CD8-positive, alpha-beta memory T cell (primary cell): ENCODE measurements around the gene DPYD. TPM values are rescaled to one million over a fixed set of nuclear protein-coding genes. Genes with fewer than 3 reads are reported as not detected.

Source experiments
- CTCF ChIA-PET: fragments of 350-600 bp; sonication (Branson Sonifier 250); formaldehyde crosslinking; loops from one replicate; lab custom pipeline; 2021; ENCODE audit warnings: antibody characterized with exemption; lab: Charles Lee
- POLR2A ChIA-PET: fragments of 350-600 bp; sonication (Branson Sonifier 250); formaldehyde crosslinking; loops from one replicate; lab custom pipeline; 2021; ENCODE audit warnings: antibody characterized with exemption; lab: Charles Lee
- DNase-seq, 5 donors: peaks; one replicate each; pipeline versions ENCODE4 v3.0.0 to v3.0.0-alpha.2; 2020 to 2022; ENCODE audit warnings: mixed read lengths in 1 of 5
- H3K27ac ChIP-seq: one replicate; pipeline ENCODE4 v1.7.0; 2013; ENCODE audit warnings: low read depth, mild to moderate bottlenecking, low read length, moderate library complexity
- H3K27me3 ChIP-seq: 2 replicates; pipeline ENCODE4 v1.7.0; 2013; ENCODE audit warnings: low read length, mild to moderate bottlenecking; ENCODE audit not compliant: insufficient read depth, poor library complexity, severe bottlenecking
- H3K36me3 ChIP-seq: 2 replicates; pipeline ENCODE4 v1.7.0; 2013; ENCODE audit warnings: mild to moderate bottlenecking, low read length, moderate library complexity; ENCODE audit not compliant: insufficient read depth
- H3K4me1 ChIP-seq: 2 replicates; pipeline ENCODE4 v1.7.0; 2013; ENCODE audit warnings: mild to moderate bottlenecking, low read length, moderate library complexity; ENCODE audit not compliant: insufficient read depth
- H3K4me3 ChIP-seq: 2 replicates; pipeline ENCODE4 v1.7.0; 2013; ENCODE audit warnings: mild to moderate bottlenecking, low read length
- H3K9me3 ChIP-seq: 2 replicates; pipeline ENCODE4 v1.7.0; 2013; ENCODE audit warnings: mild to moderate bottlenecking, low read length
- H3K27ac Mint-ChIP-seq, 8 donors: one replicate each; pipeline ENCODE4 v1.8.0; 2020 to 2021; ENCODE audit warnings: mixed read lengths in 8 of 8, mild to moderate bottlenecking in 6 of 8, inconsistent platforms in 3 of 8, moderate library complexity in 3 of 8
- H3K27me3 Mint-ChIP-seq, 2 donors: one replicate each; pipeline ENCODE4 v1.8.0; 2020 to 2021; ENCODE audit warnings: mixed read lengths in 2 of 2, mild to moderate bottlenecking in 1 of 2, moderate library complexity in 1 of 2
- H3K36me3 Mint-ChIP-seq, 3 donors: one replicate each; pipeline ENCODE4 v1.8.0; 2020 to 2021; ENCODE audit warnings: mixed read lengths in 3 of 3, inconsistent platforms in 1 of 3, mild to moderate bottlenecking in 1 of 3
- H3K4me1 Mint-ChIP-seq, 3 donors: one replicate each; pipeline ENCODE4 v1.8.0; 2020 to 2021; ENCODE audit warnings: mixed read lengths in 3 of 3, inconsistent platforms in 1 of 3, mild to moderate bottlenecking in 1 of 3
- H3K4me3 Mint-ChIP-seq, 7 donors: one replicate each; pipeline ENCODE4 v1.8.0; 2020 to 2021; ENCODE audit warnings: mixed read lengths in 7 of 7, mild to moderate bottlenecking in 6 of 7, moderate library complexity in 4 of 7, inconsistent platforms in 2 of 7
- H3K9me3 Mint-ChIP-seq, 5 donors: one replicate each; pipeline ENCODE4 v1.8.0; 2020 to 2022; ENCODE audit warnings: mixed read lengths in 5 of 5, mild to moderate bottlenecking in 3 of 5, moderate library complexity in 2 of 5, inconsistent platforms in 1 of 5
- polyA plus RNA-seq: library from polyadenylated mRNA; unstranded; fragments of 300-500 nt; fragmentation: Illumina TruSeq; gene quantifications from one replicate; pipeline ENCODE4 v1.2.3, GENCODE V29; 2021
- total RNA-seq, 2 experiments: library from RNA; stranded (reverse); gene quantifications; one replicate each; pipeline ENCODE4 v1.2.3, GENCODE V29; 2021

The DPYD gene
- total and polyA plus RNA-seq, 3 experiments from 2014 or later = 9.6 to 43.9 (median 10.3) TPM

DNA sequence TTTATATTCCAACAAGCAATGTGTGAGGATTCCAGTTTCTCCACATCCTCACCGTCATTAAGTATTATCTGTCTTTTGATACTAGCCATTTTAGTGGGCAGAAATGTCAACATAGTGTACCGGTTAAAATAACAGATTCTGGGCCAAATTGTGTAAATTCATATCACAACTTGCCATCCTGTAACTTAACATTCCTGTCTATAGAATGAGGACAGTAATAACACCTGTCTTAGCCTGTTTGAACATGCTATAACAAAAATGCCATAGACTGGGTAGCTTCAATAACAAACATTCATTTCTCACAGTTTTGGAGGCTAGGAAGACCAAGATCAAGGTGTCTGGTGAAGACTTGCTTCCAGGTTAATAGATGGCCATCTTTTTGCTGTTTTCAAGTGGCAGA is 708.2 kb downstream of the DPYD start:
- ChIA-PET CTCF (no interaction called here), POLR2A (no interaction called here)
- no peaks in the 10 kb centered on the region for H3K36me3 ChIP-seq
- Mint-ChIP-seq H3K9me3 (no peaks in the 10 kb centered on the region), H3K36me3 (peaks cover 4 to 24% (median 11%) of the 10 kb centered on the region in 3 donors), H3K27ac (no peak overlapping the region), H3K4me3 (no peak overlapping the region), H3K27me3 (no peaks in the 10 kb centered on the region), H3K4me1 (no peaks in the 10 kb centered on the region)
- H3K9me3 ChIP-seq = no peaks in the 10 kb centered on the region
- no peaks in the 10 kb centered on the region for H3K27me3 ChIP-seq
- H3K27ac ChIP-seq = no peak overlapping the region
- no peak overlapping the region for H3K4me3 ChIP-seq
- H3K4me1 ChIP-seq = no peaks in the 10 kb centered on the region
- DNase-seq = no peak

GRCh38 chr1:97210307-97210706 is 710.5 kb downstream of the DPYD start:
- ChIA-PET POLR2A (no interaction called here), CTCF (no interaction called here)
- Mint-ChIP-seq H3K27ac (no peak overlapping the region), H3K27me3 (no peaks in the 10 kb centered on the region), H3K9me3 (no peaks in the 10 kb centered on the region), H3K4me3 (no peak overlapping the region), H3K4me1 (no peaks in the 10 kb centered on the region), H3K36me3 (peaks cover 0 to 10% (median 2%) of the 10 kb centered on the region in 3 donors)
- Histone ChIP-seq H3K36me3 (no peaks in the 10 kb centered on the region), H3K27me3 (no peaks in the 10 kb centered on the region), H3K9me3 (no peaks in the 10 kb centered on the region), H3K4me3 (no peak overlapping the region), H3K27ac (no peak overlapping the region), H3K4me1 (no peaks in the 10 kb centered on the region)
- no peak for DNase-seq

GRCh38 chr1:97209381-97209957 is 711.4 kb downstream of the DPYD start:
- Mint-ChIP-seq H3K27me3 (no peaks in the 10 kb centered on the region), H3K4me1 (no peaks in the 10 kb centered on the region), H3K9me3 (no peaks in the 10 kb centered on the region), H3K4me3 (no peak overlapping the region), H3K36me3 (peaks cover 0 to 4% (median 0%) of the 10 kb centered on the region in 3 donors), H3K27ac (no peak overlapping the region)
- ChIA-PET CTCF (no interaction called here), POLR2A (no interaction called here)
- Histone ChIP-seq H3K4me1 (no peaks in the 10 kb centered on the region), H3K36me3 (no peaks in the 10 kb centered on the region), H3K27me3 (no peaks in the 10 kb centered on the region), H3K4me3 (no peak overlapping the region), H3K9me3 (no peaks in the 10 kb centered on the region), H3K27ac (no peak overlapping the region)
- no peak for DNase-seq

- no peaks in the 10 kb centered on the region for H3K9me3 ChIP-seq
- no peaks in the 10 kb centered on the region for H3K27me3 Mint-ChIP-seq
- POLR2A ChIA-PET = no interaction called here
- H3K4me3 Mint-ChIP-seq = no peak overlapping the region
- H3K36me3 ChIP-seq = no peaks in the 10 kb centered on the region
- H3K4me3 ChIP-seq = no peak overlapping the region
- CTCF ChIA-PET = no interaction called here
- peak overlapping the region in 1 of 8 donors; percentile 83 for H3K27ac Mint-ChIP-seq
- no peaks in the 10 kb centered on the region for H3K4me1 Mint-ChIP-seq
- DNase-seq = no peak
- H3K27me3 ChIP-seq = no peaks in the 10 kb centered on the region
- no peaks in the 10 kb centered on the region for H3K4me1 ChIP-seq
- H3K27ac ChIP-seq = no peak overlapping the region
- H3K36me3 Mint-ChIP-seq = no peaks in the 10 kb centered on the region
- H3K9me3 Mint-ChIP-seq = no peaks in the 10 kb centered on the region
Measured at GRCh38 chr1:97207868-97208267, 713.0 kb downstream of the DPYD start.

DNA sequence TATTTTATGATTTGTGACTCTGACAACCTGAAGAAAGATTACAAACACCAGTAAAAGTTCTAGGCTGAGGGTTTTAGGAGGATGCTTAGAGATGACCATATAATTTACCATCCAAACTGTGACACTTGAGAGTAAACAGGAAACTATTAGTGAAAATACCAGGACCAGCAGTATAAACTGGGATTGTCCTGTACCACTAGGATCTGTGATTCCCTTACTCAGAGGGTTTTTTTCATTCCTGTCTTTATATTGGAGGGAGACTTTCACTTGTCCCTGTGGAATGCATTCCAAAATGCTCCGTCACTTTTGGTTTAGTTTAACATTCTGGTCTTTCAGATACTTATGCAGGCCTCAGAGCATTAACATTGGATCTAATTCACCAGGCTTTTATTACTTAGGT is 716.4 kb downstream of the DPYD start:
- Histone ChIP-seq H3K27me3 (no peaks in the 10 kb centered on the region), H3K4me1 (no peaks in the 10 kb centered on the region), H3K4me3 (no peak overlapping the region), H3K9me3 (no peaks in the 10 kb centered on the region), H3K36me3 (no peaks in the 10 kb centered on the region), H3K27ac (no peak overlapping the region)
- ChIA-PET CTCF (no interaction called here), POLR2A (no interaction called here)
- Mint-ChIP-seq H3K9me3 (no peaks in the 10 kb centered on the region), H3K4me1 (no peaks in the 10 kb centered on the region), H3K27ac (no peak overlapping the region), H3K4me3 (no peak overlapping the region), H3K27me3 (no peaks in the 10 kb centered on the region), H3K36me3 (peaks cover 0 to 6% (median 0%) of the 10 kb centered on the region in 3 donors)
- no peak for DNase-seq

DNA sequence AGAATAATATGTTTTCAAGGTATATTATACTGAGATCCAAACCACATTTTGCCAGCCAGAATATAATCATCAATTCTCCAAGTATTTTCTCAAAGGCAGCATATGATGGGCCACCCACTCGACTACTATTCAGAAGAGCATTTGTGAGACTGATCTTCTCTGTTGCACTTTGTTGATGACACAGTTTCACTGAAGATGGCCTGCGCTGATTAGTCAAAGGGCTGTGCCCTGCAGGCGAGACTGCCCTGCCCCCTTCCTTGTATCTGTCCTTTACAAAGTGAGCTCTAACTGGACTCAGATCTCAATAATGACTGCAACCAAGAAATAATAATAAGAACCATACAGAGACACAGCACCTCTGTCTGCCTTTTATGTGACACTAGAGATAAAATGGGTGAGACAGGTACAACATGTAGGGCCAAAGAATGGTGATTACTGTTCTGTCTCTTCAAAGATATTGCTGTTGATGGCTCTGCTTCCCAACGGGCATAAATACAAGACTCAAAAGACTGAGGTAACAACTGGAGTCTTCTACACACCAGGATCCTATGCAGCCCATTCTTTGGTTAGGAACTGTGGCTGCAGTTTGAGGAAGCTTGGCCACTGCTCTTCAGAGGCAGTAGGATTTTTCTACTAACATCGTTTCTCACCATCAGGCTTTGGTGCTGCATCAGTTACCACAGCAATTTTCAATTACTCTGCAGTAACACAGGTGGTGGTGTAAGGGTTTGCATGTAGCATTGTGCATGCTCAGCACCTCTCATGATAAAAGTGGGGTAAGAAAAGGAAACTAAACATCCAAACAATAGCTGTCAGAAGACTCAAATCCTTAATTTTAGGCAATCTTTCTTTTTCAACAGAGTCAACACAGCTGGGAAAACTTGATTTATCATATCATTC is 718.1 kb downstream of the DPYD start:
- Mint-ChIP-seq H3K36me3 (peaks cover 0 to 6% (median 0%) of the 10 kb centered on the region in 3 donors), H3K4me1 (no peaks in the 10 kb centered on the region), H3K27ac (no peak overlapping the region), H3K4me3 (no peak overlapping the region), H3K27me3 (no peaks in the 10 kb centered on the region), H3K9me3 (no peaks in the 10 kb centered on the region)
- H3K36me3 ChIP-seq = no peaks in the 10 kb centered on the region
- H3K27me3 ChIP-seq = no peaks in the 10 kb centered on the region
- H3K4me3 ChIP-seq = no peak overlapping the region
- CTCF ChIA-PET = no interaction called here
- DNase-seq = no peak
- H3K4me1 ChIP-seq = no peaks in the 10 kb centered on the region
- POLR2A ChIA-PET = no interaction called here
- H3K9me3 ChIP-seq = no peaks in the 10 kb centered on the region
- no peak overlapping the region for H3K27ac ChIP-seq

- Histone ChIP-seq H3K27ac (no peak overlapping the region), H3K4me1 (no peaks in the 10 kb centered on the region), H3K36me3 (no peaks in the 10 kb centered on the region), H3K27me3 (no peaks in the 10 kb centered on the region), H3K4me3 (no peak overlapping the region), H3K9me3 (no peaks in the 10 kb centered on the region)
- CTCF ChIA-PET = no interaction called here
- no peaks in the 10 kb centered on the region for H3K4me1 Mint-ChIP-seq
- no peak for DNase-seq
- no peaks in the 10 kb centered on the region for H3K9me3 Mint-ChIP-seq
- POLR2A ChIA-PET = no interaction called here
- no peak overlapping the region for H3K4me3 Mint-ChIP-seq
- H3K27me3 Mint-ChIP-seq = no peaks in the 10 kb centered on the region
- H3K27ac Mint-ChIP-seq = no peak overlapping the region
- peaks cover 0 to 8% (median 1%) of the 10 kb centered on the region in 3 donors for H3K36me3 Mint-ChIP-seq
Measured at GRCh38 chr1:97201641-97202040, 719.2 kb downstream of the DPYD start.

GRCh38 chr1:97200595-97200994 is 720.2 kb downstream of the DPYD start:
- ChIA-PET CTCF (no interaction called here), POLR2A (no interaction called here)
- H3K4me1 Mint-ChIP-seq = no peaks in the 10 kb centered on the region
- no peak for DNase-seq
- no peaks in the 10 kb centered on the region for H3K27me3 ChIP-seq
- no peak overlapping the region for H3K27ac ChIP-seq
- H3K4me3 ChIP-seq = no peak overlapping the region
- H3K36me3 ChIP-seq = no peaks in the 10 kb centered on the region
- peak overlapping the region in 1 of 8 donors; percentile 64 for H3K27ac Mint-ChIP-seq
- no peaks in the 10 kb centered on the region for H3K4me1 ChIP-seq
- peaks cover 3 to 8% (median 5%) of the 10 kb centered on the region in 3 donors for H3K36me3 Mint-ChIP-seq
- no peaks in the 10 kb centered on the region for H3K27me3 Mint-ChIP-seq
- H3K9me3 Mint-ChIP-seq = no peaks in the 10 kb centered on the region
- no peaks in the 10 kb centered on the region for H3K9me3 ChIP-seq
- no peak overlapping the region for H3K4me3 Mint-ChIP-seq
